Transverse colon (tissue), 4 donors: ENCODE results near the gene GFPT1.

Experiments
- CTCF ChIP-seq, 5 experiments: fragments of 200-600 bp in 3 of 5; fragments of 450-650 bp in 2 of 5; sonication (generic) in 3 of 5; IDR thresholded peaks; 1 replicate in 2 of 5; 2 replicates in 3 of 5; pipeline ENCODE4 v1.5.1; 2016 to 2017; ENCODE audit warnings: antibody characterized with exemption in 5 of 5, inconsistent platforms in 3 of 5, mild to moderate bottlenecking in 2 of 5, moderate library complexity in 1 of 5
- EP300 ChIP-seq: sonication (generic); formaldehyde crosslinking; IDR thresholded peaks from one replicate; pipeline ENCODE4 v1.6.1; 2017; ENCODE audit warnings: antibody characterized with exemption, low read depth
- POLR2AphosphoS5 ChIP-seq, 3 donors: sonication (generic); formaldehyde crosslinking; IDR thresholded peaks; one replicate each; pipeline ENCODE4 v1.6.1; 2016; ENCODE audit warnings: antibody characterized with exemption in 3 of 3

GRCh38 chr2:69280796-69281412 lies 106.1 kb downstream of the GFPT1 start:
- TF ChIP-seq POLR2AphosphoS5 (IDR thresholded peaks at IDR 0.05) (no peak), CTCF (IDR thresholded peaks at IDR 0.05) (no peak), EP300 (no peak)
